ENCODE data around the gene TRIAP1. TPM values are rescaled to one million over a fixed set of nuclear protein-coding genes. Genes with fewer than 3 reads are reported as not detected.

Gene TRIAP1
- total and polyA plus RNA-seq, 2 donors (not counting 3 experiments of a cell fraction or from before 2014, with no cell fraction given): 26.1 to 46.0 TPM

DNA sequence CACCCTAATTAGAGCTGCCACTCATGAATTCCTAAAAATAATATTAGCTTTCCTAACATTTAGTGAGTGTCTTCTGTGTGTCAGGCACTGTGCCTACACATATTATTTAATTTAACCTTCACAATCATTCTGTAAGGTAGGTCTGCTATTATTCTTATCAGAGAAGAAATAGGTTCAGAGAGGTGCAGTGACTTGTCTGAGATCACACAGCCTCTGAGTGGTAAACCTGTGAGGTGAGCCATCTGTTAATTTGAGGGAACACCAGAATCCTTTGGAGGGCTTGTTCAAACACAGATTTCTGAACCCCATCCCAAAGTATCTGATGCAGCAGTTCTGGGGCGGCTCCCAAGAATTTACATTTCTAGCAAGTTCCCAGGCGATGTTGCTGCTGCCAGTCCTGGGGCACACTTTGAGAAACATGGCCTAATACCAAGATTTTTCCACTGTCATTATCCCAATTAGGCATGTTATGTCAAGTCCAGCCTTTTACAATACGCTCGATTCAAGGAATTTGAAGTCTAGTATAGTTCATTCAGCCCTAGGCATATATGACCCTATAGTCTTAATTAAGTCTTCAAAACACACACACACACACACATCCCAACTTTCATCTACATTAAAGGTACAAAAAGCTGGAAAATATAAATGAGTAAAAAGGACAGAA, 28.1 kb downstream of the TRIAP1 start:
- H3K9me3 ChIP-seq (replicated peaks; ENCODE audit: control insufficient read depth, insufficient read depth, low read length): no peaks in the 10 kb centered on the region
- dilution Hi-C loops (cut with MboI; ENCODE audit: extremely low pct_ligation_motif_present, low sequenced_read_pairs) (no loop called here), intact Hi-C loops (cut with micrococcal nuclease) (no loop called here)
- FAIRE-seq: no peak
- H3K9ac ChIP-seq (replicated peaks; ENCODE audit: extremely low read depth, insufficient read depth, low read length): no peak overlapping the region
- no peaks in the 10 kb centered on the region for H3K79me2 ChIP-seq (ENCODE audit: control insufficient read depth, insufficient read depth, low read length)
- no peak overlapping the region for H3K27ac ChIP-seq (ENCODE audit: insufficient read depth, low read depth, low read length)
- POLR2A ChIA-PET: no interaction called here
- no peaks in the 10 kb centered on the region for H3K4me1 ChIP-seq (ENCODE audit: control insufficient read depth, extremely low read depth, insufficient read depth, low read length)
- H4K20me1 ChIP-seq (replicated peaks; ENCODE audit: control insufficient read depth, extremely low read depth, insufficient read depth, low read length): no peaks in the 10 kb centered on the region
- H3K4me2 ChIP-seq (ENCODE audit: insufficient read depth, low read length): no peak overlapping the region
- H2AFZ ChIP-seq (ENCODE audit: low read depth, low read length): no peak overlapping the region
- no peaks in the 10 kb centered on the region for H3K9me1 ChIP-seq (replicated peaks; ENCODE audit: control insufficient read depth, extremely low read depth, insufficient read depth, low read length)
- no peak overlapping the region for H3K4me3 ChIP-seq (replicated peaks in 1 of 3; ENCODE audit: insufficient read depth in 1 of 3, low read depth in 1 of 3, low read length in 3 of 3)
- H3K36me3 ChIP-seq (ENCODE audit: control insufficient read depth in 2 of 2, extremely low read depth in 1 of 2, insufficient read depth in 2 of 2, low read length in 2 of 2): no peaks in the 10 kb centered on the region
- no TSS peak for BruUV-seq (replicated peaks)
- no peak for DNase-seq (ENCODE audit: low read depth, low spot score)
- CTCF ChIA-PET: interaction anchor here (1.3 kb wide), 1 partner anchor 13 kb away, joined by 3 read pairs; no protein-coding TSS in a partner anchor
- H3K27me3 ChIP-seq (ENCODE audit: control insufficient read depth in 2 of 2, insufficient read depth in 2 of 2, low read length in 2 of 2): no peaks in the 10 kb centered on the region
- TF ChIP-seq POLR2AphosphoS5 (IDR thresholded peaks at IDR 0.05; ENCODE audit: insufficient read depth, low read depth, low read length): no peak
- no peak for TF ChIP-seq FOS (IDR thresholded peaks at IDR 0.05; ENCODE audit: borderline replicate concordance, insufficient read depth, low read length)

DNA sequence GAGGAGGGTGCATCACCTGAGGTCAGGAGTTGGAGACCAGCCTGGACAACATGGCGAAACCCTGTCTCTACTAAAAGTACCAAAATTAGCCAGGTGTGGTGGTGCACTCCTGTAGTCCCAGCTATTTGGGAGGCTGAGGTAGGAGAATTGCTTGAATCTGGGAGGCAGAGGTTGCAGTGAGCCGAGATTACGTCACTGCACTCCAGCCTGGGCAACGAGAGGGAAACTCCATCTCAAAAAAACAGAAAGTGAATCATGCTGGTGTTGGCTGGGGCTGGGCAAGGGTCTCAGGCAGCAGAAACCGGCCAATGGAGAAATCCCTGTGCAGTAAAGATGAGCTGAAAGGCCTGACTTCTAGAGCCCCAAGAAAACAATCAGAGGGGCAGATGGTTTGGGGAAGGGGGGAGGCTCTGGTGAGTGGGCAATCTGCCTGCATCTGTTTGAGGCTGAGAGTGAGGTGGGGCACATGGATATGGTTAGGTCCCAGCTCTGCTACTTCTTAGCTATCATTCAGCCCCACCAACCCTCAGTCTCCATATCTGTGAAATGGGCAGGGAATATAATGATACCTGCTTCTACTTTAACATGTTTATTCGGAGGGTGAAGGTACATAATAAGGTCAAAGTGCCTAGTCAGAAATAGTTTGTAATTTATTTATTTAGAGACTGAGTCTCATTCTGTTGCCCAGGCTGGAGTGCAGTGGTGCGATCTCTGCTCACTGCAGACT, 29.5 kb downstream of the TRIAP1 start:
- no peak overlapping the region for H3K27ac ChIP-seq (ENCODE audit: insufficient read depth, low read depth, low read length)
- intact Hi-C loops (cut with micrococcal nuclease): no loop called here
- H3K4me2 ChIP-seq (ENCODE audit: insufficient read depth, low read length): no peak overlapping the region
- DNase-seq (ENCODE audit: low read depth, low spot score) (no peak), FAIRE-seq (no peak)
- no peaks in the 10 kb centered on the region for H3K9me3 ChIP-seq (replicated peaks; ENCODE audit: control insufficient read depth, insufficient read depth, low read length)
- ChIA-PET POLR2A (no interaction called here), CTCF (interaction anchor here (1.5 kb wide), 1 partner anchor 9 kb away, joined by 5 read pairs; no protein-coding TSS in a partner anchor)
- TF ChIP-seq, protein P1, sequence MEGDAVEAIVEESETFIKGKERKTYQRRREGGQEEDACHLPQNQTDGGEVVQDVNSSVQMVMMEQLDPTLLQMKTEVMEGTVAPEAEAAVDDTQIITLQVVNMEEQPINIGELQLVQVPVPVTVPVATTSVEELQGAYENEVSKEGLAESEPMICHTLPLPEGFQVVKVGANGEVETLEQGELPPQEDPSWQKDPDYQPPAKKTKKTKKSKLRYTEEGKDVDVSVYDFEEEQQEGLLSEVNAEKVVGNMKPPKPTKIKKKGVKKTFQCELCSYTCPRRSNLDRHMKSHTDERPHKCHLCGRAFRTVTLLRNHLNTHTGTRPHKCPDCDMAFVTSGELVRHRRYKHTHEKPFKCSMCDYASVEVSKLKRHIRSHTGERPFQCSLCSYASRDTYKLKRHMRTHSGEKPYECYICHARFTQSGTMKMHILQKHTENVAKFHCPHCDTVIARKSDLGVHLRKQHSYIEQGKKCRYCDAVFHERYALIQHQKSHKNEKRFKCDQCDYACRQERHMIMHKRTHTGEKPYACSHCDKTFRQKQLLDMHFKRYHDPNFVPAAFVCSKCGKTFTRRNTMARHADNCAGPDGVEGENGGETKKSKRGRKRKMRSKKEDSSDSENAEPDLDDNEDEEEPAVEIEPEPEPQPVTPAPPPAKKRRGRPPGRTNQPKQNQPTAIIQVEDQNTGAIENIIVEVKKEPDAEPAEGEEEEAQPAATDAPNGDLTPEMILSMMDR (IDR thresholded peaks at IDR 0.05; ENCODE audit: extremely low read depth in 1 of 2, insufficient read depth in 1 of 2, low read depth in 1 of 2, low read length in 2 of 2): no peak
- TF ChIP-seq POLR2AphosphoS5 (IDR thresholded peaks at IDR 0.05; ENCODE audit: insufficient read depth, low read depth, low read length) (no peak), POLR2A (IDR thresholded peaks at IDR 0.05; ENCODE audit: low read depth, low read length) (no peak), MYC (IDR thresholded peaks at IDR 0.05; ENCODE audit: low read depth, low read length) (no peak), EZH2 (IDR thresholded peaks at IDR 0.05; ENCODE audit: borderline replicate concordance, low read depth, low read length, severe bottlenecking) (no peak)
- dilution Hi-C loops (cut with MboI; ENCODE audit: extremely low pct_ligation_motif_present, low sequenced_read_pairs): no loop called here
- BruUV-seq (replicated peaks): no TSS peak
- H3K27me3 ChIP-seq (ENCODE audit: control insufficient read depth in 2 of 2, insufficient read depth in 2 of 2, low read length in 2 of 2): no peaks in the 10 kb centered on the region
- no peaks in the 10 kb centered on the region for H3K9me1 ChIP-seq (replicated peaks; ENCODE audit: control insufficient read depth, extremely low read depth, insufficient read depth, low read length)
- H3K9ac ChIP-seq (replicated peaks; ENCODE audit: extremely low read depth, insufficient read depth, low read length): no peak overlapping the region
- no peaks in the 10 kb centered on the region for H3K79me2 ChIP-seq (ENCODE audit: control insufficient read depth, insufficient read depth, low read length)
- H3K4me1 ChIP-seq (ENCODE audit: control insufficient read depth, extremely low read depth, insufficient read depth, low read length): no peaks in the 10 kb centered on the region
- H4K20me1 ChIP-seq (replicated peaks; ENCODE audit: control insufficient read depth, extremely low read depth, insufficient read depth, low read length): no peaks in the 10 kb centered on the region
- H2AFZ ChIP-seq (ENCODE audit: low read depth, low read length): no peak overlapping the region
- H3K4me3 ChIP-seq (replicated peaks in 1 of 3; ENCODE audit: insufficient read depth in 1 of 3, low read depth in 1 of 3, low read length in 3 of 3): no peak overlapping the region
- no peaks in the 10 kb centered on the region for H3K36me3 ChIP-seq (ENCODE audit: control insufficient read depth in 2 of 2, extremely low read depth in 1 of 2, insufficient read depth in 2 of 2, low read length in 2 of 2)
